Measurements from ENCODE around the gene CABLES2.

Gene CABLES2

GRCh38 chr20:62407221-62407992, at the start of gene CABLES2:
Gene CABLES2 (minus strand): TSS chr20:62407285. CDS start chr20:62407276, 9 bp downstream.
- TF ChIP-seq CTCF (conservative IDR thresholded peaks at IDR 0.05; ENCODE audit: low read depth, low read length), result no peak
- H3K4me3 ChIP-seq (ENCODE audit: low read length), result peak within 1 kb of the TSS; percentile 62
- DNase-seq (ENCODE audit: low read depth), result peak; percentile 76

GRCh38 chr20:62455929-62456328, 48.8 kb upstream of the CABLES2 start:
- no peak for DNase-seq (ENCODE audit: low read depth)

GRCh38 chr20:62454904-62455636, 48.0 kb upstream of the CABLES2 start:
- no peak for TF ChIP-seq CTCF (conservative IDR thresholded peaks at IDR 0.05; ENCODE audit: low read depth, low read length)
- no peak for DNase-seq (ENCODE audit: low read depth)
- H3K4me3 ChIP-seq (ENCODE audit: low read length), result no peak overlapping the region

More at GRCh38 chr20:62455929-62456328, 48.8 kb upstream of the CABLES2 start:
- TF ChIP-seq CTCF (conservative IDR thresholded peaks at IDR 0.05; ENCODE audit: low read depth, low read length), result no peak
- no peak overlapping the region for H3K4me3 ChIP-seq (ENCODE audit: low read length)

GRCh38 chr20:62453186-62453808, 46.2 kb upstream of the CABLES2 start:
- no peak for TF ChIP-seq CTCF (conservative IDR thresholded peaks at IDR 0.05; ENCODE audit: low read depth, low read length)
- DNase-seq (ENCODE audit: low read depth), result no peak
- no peak overlapping the region for H3K4me3 ChIP-seq (ENCODE audit: low read length)

GRCh38 chr20:62452475-62453095, 45.5 kb upstream of the CABLES2 start:
- no peak for DNase-seq (ENCODE audit: low read depth)
- no peak for TF ChIP-seq CTCF (conservative IDR thresholded peaks at IDR 0.05; ENCODE audit: low read depth, low read length)
- H3K4me3 ChIP-seq (ENCODE audit: low read length), result no peak overlapping the region

- H3K4me3 ChIP-seq (ENCODE audit: low read length), result no peak overlapping the region
- no peak for DNase-seq (ENCODE audit: low read depth)
- TF ChIP-seq CTCF (conservative IDR thresholded peaks at IDR 0.05; ENCODE audit: low read depth, low read length), result no peak
Measured at GRCh38 chr20:62451970-62452369, 44.9 kb upstream of the CABLES2 start.

Measured in retinal pigment epithelial cell (primary cell).